Measurements from ENCODE around the gene TCL1A. TPM values are rescaled to one million over a fixed set of nuclear protein-coding genes. Genes with fewer than 3 reads are reported as not detected.
"Not testable (repeated sequence)": the region's sequence is repeated elsewhere in the genome, so short reads cannot be mapped to it uniquely, and the experiment has no call there.

The TCL1A gene
- polyA plus RNA-seq, 1 donor (not counting 4 experiments of a cell fraction or from before 2014, with no cell fraction given), result not detected

DNA sequence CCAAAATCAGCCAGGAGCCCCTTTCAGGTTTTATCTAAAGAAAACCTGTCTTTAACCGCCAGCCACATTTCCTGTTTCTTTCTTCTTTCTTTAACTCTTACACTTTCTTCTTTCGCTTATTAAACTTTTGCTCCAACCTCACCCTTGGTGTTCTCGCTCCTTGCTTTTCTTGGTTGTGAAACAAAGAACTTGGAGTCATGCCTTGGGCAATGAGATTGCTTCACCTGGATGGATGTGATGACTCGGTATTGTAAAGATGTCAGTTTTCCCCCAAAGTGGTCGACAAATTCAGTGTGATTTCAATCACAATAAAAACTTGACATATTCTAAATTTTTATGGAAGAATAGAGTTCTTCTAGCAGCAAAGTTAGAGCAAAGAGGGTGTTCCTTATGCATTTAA lies 16.2 kb upstream of the TCL1A start:
- no peak overlapping the region for H3K4me2 ChIP-seq (ENCODE audit: control insufficient read depth, extremely low read depth, insufficient read depth, low read depth, low read length)
- no peaks in the 10 kb centered on the region for H4K20me1 ChIP-seq (ENCODE audit: control insufficient read depth, extremely low read depth, insufficient read depth, low read length)
- FAIRE-seq (no peak), DNase-seq (ENCODE audit: low read depth, low spot score) (no peak)
- no peaks in the 10 kb centered on the region for H3K9me3 ChIP-seq (ENCODE audit: control insufficient read depth, low read depth, low read length)
- no peaks in the 10 kb centered on the region for H3K27me3 ChIP-seq (ENCODE audit: control insufficient read depth, extremely low read depth, insufficient read depth, low read length)
- no peaks in the 10 kb centered on the region for H3K79me2 ChIP-seq (ENCODE audit: control insufficient read depth, insufficient read depth, low read length)
- H2AFZ ChIP-seq (ENCODE audit: control insufficient read depth, low read length), result no peak overlapping the region
- no peaks in the 10 kb centered on the region for H3K9me1 ChIP-seq (ENCODE audit: control insufficient read depth, extremely low read depth, insufficient read depth, low read length)
- no peaks in the 10 kb centered on the region for H3K36me3 ChIP-seq (ENCODE audit: control insufficient read depth in 2 of 2, extremely low read depth in 1 of 2, insufficient read depth in 2 of 2, low read length in 2 of 2)
- dilution Hi-C loops (cut with MboI; ENCODE audit: extremely low pct_ligation_motif_present, low sequenced_read_pairs), result no loop called here
- H3K4me3 ChIP-seq (ENCODE audit: control insufficient read depth in 2 of 3, extremely low read depth in 1 of 3, insufficient read depth in 2 of 3, low read depth in 1 of 3, low read length in 3 of 3), result no peak overlapping the region
- no peak for TF ChIP-seq EZH2 (IDR thresholded peaks at IDR 0.05; ENCODE audit: low read length)
- TF ChIP-seq, protein P1, sequence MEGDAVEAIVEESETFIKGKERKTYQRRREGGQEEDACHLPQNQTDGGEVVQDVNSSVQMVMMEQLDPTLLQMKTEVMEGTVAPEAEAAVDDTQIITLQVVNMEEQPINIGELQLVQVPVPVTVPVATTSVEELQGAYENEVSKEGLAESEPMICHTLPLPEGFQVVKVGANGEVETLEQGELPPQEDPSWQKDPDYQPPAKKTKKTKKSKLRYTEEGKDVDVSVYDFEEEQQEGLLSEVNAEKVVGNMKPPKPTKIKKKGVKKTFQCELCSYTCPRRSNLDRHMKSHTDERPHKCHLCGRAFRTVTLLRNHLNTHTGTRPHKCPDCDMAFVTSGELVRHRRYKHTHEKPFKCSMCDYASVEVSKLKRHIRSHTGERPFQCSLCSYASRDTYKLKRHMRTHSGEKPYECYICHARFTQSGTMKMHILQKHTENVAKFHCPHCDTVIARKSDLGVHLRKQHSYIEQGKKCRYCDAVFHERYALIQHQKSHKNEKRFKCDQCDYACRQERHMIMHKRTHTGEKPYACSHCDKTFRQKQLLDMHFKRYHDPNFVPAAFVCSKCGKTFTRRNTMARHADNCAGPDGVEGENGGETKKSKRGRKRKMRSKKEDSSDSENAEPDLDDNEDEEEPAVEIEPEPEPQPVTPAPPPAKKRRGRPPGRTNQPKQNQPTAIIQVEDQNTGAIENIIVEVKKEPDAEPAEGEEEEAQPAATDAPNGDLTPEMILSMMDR (optimal IDR thresholded peaks at IDR 0.05 in 1 of 3, IDR thresholded peaks at IDR 0.05 in 1 of 3, conservative IDR thresholded peaks at IDR 0.05 in 1 of 3; ENCODE audit: extremely low read depth in 1 of 3, insufficient read depth in 2 of 3, low read length in 3 of 3), result no peak
- no peaks in the 10 kb centered on the region for H3K4me1 ChIP-seq (ENCODE audit: control insufficient read depth, extremely low read depth, insufficient read depth, low read length)
- H3K27ac ChIP-seq (ENCODE audit: control insufficient read depth, insufficient read depth, low read length), result no peak overlapping the region
- H3K9ac ChIP-seq (ENCODE audit: control insufficient read depth, extremely low read depth, insufficient read depth, low read length), result no peak overlapping the region

DNA sequence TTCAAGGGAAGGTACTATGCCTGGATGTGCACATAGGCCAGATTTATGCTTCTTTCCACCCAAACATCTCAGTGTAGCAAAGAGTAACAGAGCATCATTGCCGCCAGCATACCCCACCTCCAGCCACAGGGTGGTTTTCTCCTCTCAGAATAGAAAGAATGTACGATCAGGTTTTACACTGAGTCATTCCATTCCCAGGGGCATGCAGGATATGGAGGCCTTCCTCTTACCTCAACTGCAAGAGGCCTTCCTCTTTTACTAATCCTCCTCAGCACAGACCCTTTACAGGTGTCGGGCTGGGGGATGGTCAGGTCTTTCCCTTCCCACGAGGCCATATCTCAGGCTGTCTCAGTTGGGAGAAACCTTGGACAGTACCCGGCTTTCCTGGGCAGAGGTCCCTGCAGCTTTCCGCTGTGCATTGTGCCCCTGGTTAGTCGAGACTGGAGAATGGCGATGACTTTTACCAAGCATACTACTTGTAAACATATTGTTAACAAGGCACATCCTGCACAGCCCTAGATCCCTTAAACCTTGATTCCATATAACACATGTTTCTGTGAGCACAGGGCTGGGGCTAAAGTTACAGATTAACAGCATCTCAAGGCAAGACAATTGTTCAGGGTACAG lies 15.6 kb upstream of the TCL1A start:
- H3K27ac ChIP-seq (ENCODE audit: control insufficient read depth, insufficient read depth, low read length); H3K36me3 ChIP-seq (ENCODE audit: control insufficient read depth in 2 of 2, extremely low read depth in 1 of 2, insufficient read depth in 2 of 2, low read length in 2 of 2); H4K20me1 ChIP-seq (ENCODE audit: control insufficient read depth, extremely low read depth, insufficient read depth, low read length); H3K79me2 ChIP-seq (ENCODE audit: control insufficient read depth, insufficient read depth, low read length); DNase-seq (ENCODE audit: low read depth, low spot score); H3K9ac ChIP-seq (ENCODE audit: control insufficient read depth, extremely low read depth, insufficient read depth, low read length); H3K4me2 ChIP-seq (ENCODE audit: control insufficient read depth, extremely low read depth, insufficient read depth, low read depth, low read length); H3K9me3 ChIP-seq (ENCODE audit: control insufficient read depth, low read depth, low read length); H3K4me3 ChIP-seq (ENCODE audit: control insufficient read depth in 2 of 3, extremely low read depth in 1 of 3, insufficient read depth in 2 of 3, low read depth in 1 of 3, low read length in 3 of 3); H3K27me3 ChIP-seq (ENCODE audit: control insufficient read depth, extremely low read depth, insufficient read depth, low read length); H3K9me1 ChIP-seq (ENCODE audit: control insufficient read depth, extremely low read depth, insufficient read depth, low read length); dilution Hi-C loops (cut with MboI; ENCODE audit: extremely low pct_ligation_motif_present, low sequenced_read_pairs); H2AFZ ChIP-seq (ENCODE audit: control insufficient read depth, low read length); FAIRE-seq; H3K4me1 ChIP-seq (ENCODE audit: control insufficient read depth, extremely low read depth, insufficient read depth, low read length): not testable (repeated sequence)

Measured in keratinocyte (primary cell).